Trophoblast cell (in vitro differentiated cells and primary cell): ENCODE results near the gene EVI5L.

ENCODE experiments used
- DNase-seq, 2 donors: peaks; one replicate each; pipeline ENCODE4 v3.0.0-alpha.2; 2016
- H2AFZ ChIP-seq: 2 replicates; pipeline ENCODE4 v1.6.1; 2013; ENCODE audit warnings: low read length, moderate library complexity, mild to moderate bottlenecking; ENCODE audit not compliant: insufficient read depth, poor library complexity
- H2AK5ac ChIP-seq: 2 replicates; pipeline ENCODE4 v1.6.1; 2013; ENCODE audit warnings: mild to moderate bottlenecking, low read length
- H2BK120ac ChIP-seq: 2 replicates; pipeline ENCODE4 v1.6.1; 2013; ENCODE audit warnings: low read length, mild to moderate bottlenecking, moderate library complexity; ENCODE audit not compliant: insufficient read depth, poor library complexity
- H2BK12ac ChIP-seq: 2 replicates; pipeline ENCODE4 v1.6.1; 2013; ENCODE audit warnings: mild to moderate bottlenecking, low read length, moderate library complexity
- H2BK5ac ChIP-seq: 2 replicates; pipeline ENCODE4 v1.6.1; 2013; ENCODE audit warnings: low read length, low read depth, moderate library complexity, mild to moderate bottlenecking; ENCODE audit not compliant: poor library complexity
- H3K14ac ChIP-seq: 2 replicates; pipeline ENCODE4 v1.6.1; 2013; ENCODE audit warnings: mild to moderate bottlenecking, low read length
- H3K18ac ChIP-seq: 2 replicates; pipeline ENCODE4 v1.6.1; 2013; ENCODE audit warnings: mild to moderate bottlenecking, low read length
- H3K23ac ChIP-seq: 2 replicates; pipeline ENCODE4 v1.6.1; 2013; ENCODE audit warnings: low read length
- H3K27ac ChIP-seq: 2 replicates; pipeline ENCODE4 v1.5.1; 2013; ENCODE audit warnings: low read depth, mild to moderate bottlenecking, inconsistent platforms, low read length, moderate library complexity
- H3K27me3 ChIP-seq: 2 replicates; pipeline ENCODE4 v1.6.1; 2013; ENCODE audit warnings: inconsistent platforms, mild to moderate bottlenecking, low read length, moderate library complexity; ENCODE audit not compliant: insufficient read depth
- H3K36me3 ChIP-seq, 2 experiments: 1 replicate in 1 of 2; 2 replicates in 1 of 2; pipeline ENCODE4 v1.6.1; 2013; ENCODE audit warnings: low read length in 2 of 2, mild to moderate bottlenecking in 2 of 2, moderate library complexity in 1 of 2; ENCODE audit not compliant: insufficient read depth in 2 of 2, control insufficient read depth in 1 of 2
- H3K4ac ChIP-seq: 2 replicates; pipeline ENCODE4 v1.6.1; 2013; ENCODE audit warnings: low read depth, mild to moderate bottlenecking, low read length, moderate library complexity
- H3K4me1 ChIP-seq, 2 experiments: 1 replicate in 1 of 2; 2 replicates in 1 of 2; pipeline ENCODE4 v1.6.1; 2013; ENCODE audit warnings: low read length in 2 of 2, mild to moderate bottlenecking in 2 of 2, moderate library complexity in 1 of 2; ENCODE audit not compliant: insufficient read depth in 2 of 2, control insufficient read depth in 1 of 2
- H3K4me2 ChIP-seq: 2 replicates; pipeline ENCODE4 v1.6.1; 2013; ENCODE audit warnings: inconsistent platforms, mild to moderate bottlenecking, low read length, moderate library complexity
- H3K4me3 ChIP-seq: 2 replicates; pipeline ENCODE4 v1.5.1; 2013; ENCODE audit warnings: mild to moderate bottlenecking, low read depth, low read length, inconsistent platforms
- H3K79me1 ChIP-seq: one replicate; pipeline ENCODE4 v1.6.1; 2013; ENCODE audit warnings: low read length
- H3K79me2 ChIP-seq: 2 replicates; pipeline ENCODE4 v1.6.1; 2013; ENCODE audit warnings: low read length, mild to moderate bottlenecking; ENCODE audit not compliant: control insufficient read depth, insufficient read depth, poor library complexity
- H3K9ac ChIP-seq: 2 replicates; pipeline ENCODE4 v1.6.1; 2013; ENCODE audit warnings: mild to moderate bottlenecking, low read length
- H3K9me3 ChIP-seq: 2 replicates; pipeline ENCODE4 v1.6.1; 2013; ENCODE audit warnings: low read depth, mild to moderate bottlenecking, control low read depth, inconsistent platforms, low read length; ENCODE audit not compliant: insufficient read depth
- H4K12ac ChIP-seq: 2 replicates; pipeline ENCODE4 v1.6.1; 2013; ENCODE audit warnings: low read depth, mild to moderate bottlenecking, low read length, moderate library complexity
- H4K8ac ChIP-seq: 2 replicates; pipeline ENCODE4 v1.6.1; 2013; ENCODE audit warnings: low read depth, mild to moderate bottlenecking, low read length, moderate library complexity
- H4K91ac ChIP-seq: one replicate; pipeline ENCODE4 v1.6.1; 2013; ENCODE audit warnings: low read depth, mild to moderate bottlenecking, low read length, moderate library complexity
- WGBS: extraction: QIAGEN DNeasy Blood & Tissue Kit; methylation state at CpG from one replicate; pipeline ENCODE4 v1.1.7; 2013; ENCODE audit warnings: missing lambda C conversion rate; ENCODE audit not compliant: insufficient read length, insufficient coverage; ENCODE audit errors: extremely low coverage; 5-methylcytosine and 5-hydroxymethylcytosine counted together

The EVI5L gene

DNA sequence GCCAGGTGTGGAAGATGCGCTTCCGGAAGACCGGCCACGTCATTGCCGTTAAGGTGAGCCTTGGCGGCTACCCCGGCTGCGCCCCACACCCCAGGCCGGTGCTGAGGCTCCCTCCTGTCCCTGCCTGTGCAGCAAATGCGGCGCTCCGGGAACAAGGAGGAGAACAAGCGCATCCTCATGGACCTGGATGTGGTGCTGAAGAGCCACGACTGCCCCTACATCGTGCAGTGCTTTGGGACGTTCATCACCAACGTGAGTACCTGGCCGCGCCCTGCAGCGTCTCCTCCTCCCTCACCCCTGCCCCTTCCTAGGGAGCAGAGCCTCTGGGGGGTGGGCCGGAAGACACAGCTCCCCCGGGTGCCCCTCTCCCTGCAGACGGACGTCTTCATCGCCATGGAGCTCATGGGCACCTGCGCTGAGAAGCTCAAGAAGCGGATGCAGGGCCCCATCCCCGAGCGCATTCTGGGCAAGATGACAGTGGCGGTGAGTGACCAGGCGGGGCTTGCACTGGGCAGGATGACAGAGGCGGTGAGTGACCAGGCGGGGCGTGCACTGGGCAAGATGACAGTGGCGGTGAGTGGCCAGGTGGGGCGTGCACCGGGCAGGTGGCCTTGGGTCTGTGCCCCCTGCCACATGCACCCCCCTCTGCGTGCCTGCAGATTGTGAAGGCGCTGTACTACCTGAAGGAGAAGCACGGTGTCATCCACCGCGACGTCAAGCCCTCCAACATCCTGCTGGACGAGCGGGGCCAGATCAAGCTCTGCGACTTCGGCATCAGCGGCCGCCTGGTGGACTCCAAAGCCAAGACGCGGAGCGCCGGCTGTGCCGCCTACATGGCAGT, 80.5 kb downstream of the EVI5L start:
- Histone ChIP-seq H3K27ac (no peak overlapping the region), H3K14ac (no peak overlapping the region), H3K18ac (no peak overlapping the region), H4K91ac (no peak overlapping the region), H3K79me1 (no peaks in the 10 kb centered on the region), H3K36me3 (peaks cover 43 to 50% of the 10 kb centered on the region in 2 experiments), H3K4me2 (no peak overlapping the region), H3K4ac (no peak overlapping the region), H3K9ac (no peak overlapping the region), H3K79me2 (no peaks in the 10 kb centered on the region), H3K23ac (no peak overlapping the region), H2AFZ (no peak overlapping the region), H4K12ac (no peak overlapping the region), H3K4me3 (no peak overlapping the region), H3K27me3 (peaks cover 2% of the 10 kb centered on the region), H4K8ac (no peak overlapping the region), H2BK12ac (no peak overlapping the region), H3K9me3 (peaks cover 2% of the 10 kb centered on the region), H2AK5ac (no peak overlapping the region), H2BK120ac (no peak overlapping the region), H3K4me1 (no peaks in the 10 kb centered on the region), H2BK5ac (no peak overlapping the region)
- WGBS: no CpG with 5 or more reads among the region's 54 CpGs
- DNase-seq: no peak

DNA sequence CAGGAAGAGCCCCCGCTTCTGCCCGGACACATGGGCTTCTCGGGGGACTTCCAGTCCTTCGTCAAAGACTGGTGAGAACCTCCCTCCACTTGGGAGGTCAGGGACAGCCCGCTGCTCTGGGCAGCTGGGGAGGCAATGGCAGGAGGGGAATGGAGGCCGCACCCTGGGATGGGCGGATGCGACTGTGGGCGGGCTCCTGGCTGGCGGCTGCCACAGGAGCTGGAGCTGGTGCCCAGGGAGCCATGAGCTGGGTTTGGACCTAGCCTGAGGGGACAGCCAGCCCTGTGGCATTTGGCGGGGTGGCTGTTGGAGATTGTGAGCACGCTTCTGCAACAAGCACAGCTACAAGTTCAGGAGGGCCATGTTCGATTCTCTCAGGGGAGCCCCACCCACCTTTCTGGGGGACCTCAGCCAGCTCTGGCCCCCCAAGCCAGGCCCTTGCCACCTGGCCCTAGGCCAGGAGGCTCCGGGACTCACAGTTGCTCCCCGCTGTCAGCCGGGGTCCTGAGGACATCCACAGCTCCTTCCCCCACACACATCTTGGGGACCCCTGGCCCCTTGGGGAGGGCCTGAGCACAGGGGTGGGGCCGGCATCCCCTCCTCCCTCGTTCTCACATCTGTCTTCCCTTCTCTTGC, 81.6 kb downstream of the EVI5L start:
- no peak overlapping the region for H3K14ac ChIP-seq
- H3K27me3 ChIP-seq: peaks cover 13% of the 10 kb centered on the region
- no peak overlapping the region for H3K23ac ChIP-seq
- H3K79me1 ChIP-seq: no peaks in the 10 kb centered on the region
- WGBS: no CpG with 5 or more reads among the region's 18 CpGs
- H3K4me2 ChIP-seq: no peak overlapping the region
- no peak overlapping the region for H2BK12ac ChIP-seq
- no peak overlapping the region for H3K18ac ChIP-seq
- peaks cover 6% of the 10 kb centered on the region in 2 experiments for H3K4me1 ChIP-seq
- no peak overlapping the region for H4K91ac ChIP-seq
- no peak overlapping the region for H3K27ac ChIP-seq
- H3K36me3 ChIP-seq: peaks cover 39 to 44% of the 10 kb centered on the region in 2 experiments
- no peak overlapping the region for H2BK120ac ChIP-seq
- H4K8ac ChIP-seq: no peak overlapping the region
- H3K4ac ChIP-seq: no peak overlapping the region
- DNase-seq: no peak
- H3K9ac ChIP-seq: no peak overlapping the region
- no peak overlapping the region for H4K12ac ChIP-seq
- H2AK5ac ChIP-seq: no peak overlapping the region
- no peaks in the 10 kb centered on the region for H3K79me2 ChIP-seq
- no peak overlapping the region for H2AFZ ChIP-seq
- H2BK5ac ChIP-seq: no peak overlapping the region
- no peak overlapping the region for H3K4me3 ChIP-seq
- peaks cover 4% of the 10 kb centered on the region for H3K9me3 ChIP-seq

DNA sequence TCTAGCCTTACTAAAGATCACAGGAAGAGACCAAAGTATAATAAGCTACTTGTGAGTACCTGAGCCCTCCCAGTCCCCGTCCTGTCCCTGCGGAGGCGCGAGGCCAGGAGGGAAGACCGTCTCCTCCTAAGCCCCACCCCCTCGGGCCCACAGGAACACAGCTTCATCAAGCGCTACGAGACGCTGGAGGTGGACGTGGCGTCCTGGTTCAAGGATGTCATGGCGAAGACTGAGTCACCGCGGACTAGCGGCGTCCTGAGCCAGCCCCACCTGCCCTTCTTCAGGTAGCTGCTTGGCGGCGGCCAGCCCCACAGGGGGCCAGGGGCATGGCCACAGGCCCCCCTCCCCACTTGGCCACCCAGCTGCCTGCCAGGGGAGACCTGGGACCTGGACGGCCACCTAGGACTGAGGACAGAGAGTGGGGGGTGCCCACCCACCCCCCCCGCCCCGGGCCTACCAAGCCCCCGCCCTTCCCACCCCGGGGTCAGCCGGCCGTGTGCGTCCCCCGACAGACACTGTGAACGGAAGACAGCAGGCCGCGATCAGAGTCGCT, 82.2 kb downstream of the EVI5L start:
- no peak overlapping the region for H3K23ac ChIP-seq
- WGBS: no CpG with 5 or more reads among the region's 31 CpGs
- H3K4me1 ChIP-seq: peaks cover 8 to 11% of the 10 kb centered on the region in 2 experiments
- no peak overlapping the region for H2BK12ac ChIP-seq
- H3K27me3 ChIP-seq: peaks cover 19% of the 10 kb centered on the region
- no peak overlapping the region for H4K8ac ChIP-seq
- no peak overlapping the region for H3K14ac ChIP-seq
- H3K9ac ChIP-seq: no peak overlapping the region
- no peak overlapping the region for H3K4ac ChIP-seq
- no peaks in the 10 kb centered on the region for H3K79me1 ChIP-seq
- H4K12ac ChIP-seq: no peak overlapping the region
- H4K91ac ChIP-seq: no peak overlapping the region
- no peak overlapping the region for H3K18ac ChIP-seq
- H3K36me3 ChIP-seq: peaks cover 38 to 41% of the 10 kb centered on the region in 2 experiments
- no peaks in the 10 kb centered on the region for H3K79me2 ChIP-seq
- H3K4me2 ChIP-seq: no peak overlapping the region
- H2AK5ac ChIP-seq: no peak overlapping the region
- peaks cover 4% of the 10 kb centered on the region for H3K9me3 ChIP-seq
- no peak overlapping the region for H2BK5ac ChIP-seq
- H2BK120ac ChIP-seq: no peak overlapping the region
- no peak overlapping the region for H3K4me3 ChIP-seq
- DNase-seq: peak in 1 of 2 donors; percentile 40
- H3K27ac ChIP-seq: no peak overlapping the region
- H2AFZ ChIP-seq: no peak overlapping the region

DNA sequence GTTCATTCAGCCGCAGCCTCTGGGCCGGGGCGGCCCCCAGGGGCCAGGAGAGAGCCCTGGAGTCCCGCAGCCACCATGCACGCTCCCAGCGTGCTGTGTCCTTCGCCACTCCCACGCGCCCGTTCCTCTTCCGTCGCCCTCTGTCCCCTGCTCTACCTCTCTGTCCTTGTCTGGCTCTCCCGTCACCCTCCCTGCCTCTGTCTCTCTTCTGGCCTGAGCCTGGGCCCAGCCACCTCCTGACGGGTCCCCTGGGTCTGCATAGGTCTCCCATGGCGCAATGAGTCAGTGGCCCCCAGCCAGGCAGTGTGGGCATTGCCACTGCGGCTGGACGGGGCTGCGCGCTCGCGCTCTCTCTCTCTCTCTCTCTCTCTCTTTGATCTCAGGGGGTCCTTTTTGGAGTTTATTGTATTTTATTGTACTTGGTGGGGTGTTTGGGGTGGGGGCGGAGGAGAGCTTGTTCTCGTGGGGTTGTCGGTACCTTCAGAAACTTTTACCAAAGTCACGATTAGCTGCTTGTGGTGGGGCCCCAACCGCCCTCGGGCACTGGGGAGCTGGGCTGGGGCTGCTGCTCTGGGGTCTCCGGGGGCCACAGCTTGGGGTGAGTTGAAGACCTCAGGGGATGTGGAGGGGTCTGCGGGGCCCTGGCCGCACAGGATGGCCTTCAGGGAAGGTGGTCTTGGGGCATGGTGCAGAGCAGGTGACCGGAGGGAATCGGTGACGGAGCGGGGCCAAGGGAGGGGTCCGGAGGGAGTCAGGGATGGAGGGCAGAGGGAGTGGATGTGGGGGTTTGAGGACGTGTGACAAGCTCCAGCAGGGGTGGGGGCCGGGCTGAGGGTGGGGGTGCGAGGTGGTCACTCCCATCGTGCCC, 82.9 kb downstream of the EVI5L start:
- Histone ChIP-seq H4K8ac (no peak overlapping the region), H3K9ac (no peak overlapping the region), H3K23ac (no peak overlapping the region), H3K4ac (no peak overlapping the region), H3K79me2 (no peaks in the 10 kb centered on the region), H3K4me2 (no peak overlapping the region), H3K4me3 (no peak overlapping the region), H2AFZ (no peak overlapping the region), H2BK5ac (no peak overlapping the region), H3K79me1 (no peaks in the 10 kb centered on the region), H2BK120ac (no peak overlapping the region), H4K91ac (no peak overlapping the region), H3K36me3 (peaks cover 36 to 41% of the 10 kb centered on the region in 2 experiments), H3K9me3 (peaks cover 4% of the 10 kb centered on the region), H3K27me3 (peaks cover 26% of the 10 kb centered on the region), H2BK12ac (no peak overlapping the region), H3K18ac (no peak overlapping the region), H4K12ac (no peak overlapping the region), H3K27ac (no peak overlapping the region), H3K4me1 (peaks cover 11 to 14% of the 10 kb centered on the region in 2 experiments), H3K14ac (no peak overlapping the region), H2AK5ac (no peak overlapping the region)
- DNase-seq: no peak
- WGBS: no CpG with 5 or more reads among the region's 39 CpGs
